ENCODE measurements around the gene BRCA2.
"Not testable (repeated sequence)": the region's sequence is repeated elsewhere in the genome, so short reads cannot be mapped to it uniquely, and the experiment has no call there.

Gene BRCA2

GRCh38 chr13:32320528-32320927 lies 5.2 kb downstream of the BRCA2 start:
- no peak for TF ChIP-seq CTCF (IDR thresholded peaks at IDR 0.05; ENCODE audit: low read depth, low read length)
- no peak for DNase-seq (ENCODE audit: extremely low read depth, low read depth)

GRCh38 chr13:32323912-32324311 lies 8.6 kb downstream of the BRCA2 start:
- DNase-seq (ENCODE audit: extremely low read depth, low read depth): peak; percentile 23
- TF ChIP-seq CTCF (IDR thresholded peaks at IDR 0.05; ENCODE audit: low read depth, low read length): no peak

- no peak for TF ChIP-seq CTCF (IDR thresholded peaks at IDR 0.05; ENCODE audit: low read depth, low read length)
Measured at GRCh38 chr13:32330441-32330840, 15.1 kb downstream of the BRCA2 start.

GRCh38 chr13:32334671-32335070 lies 19.4 kb downstream of the BRCA2 start:
- DNase-seq (ENCODE audit: extremely low read depth, low read depth): no peak
- no peak for TF ChIP-seq CTCF (IDR thresholded peaks at IDR 0.05; ENCODE audit: low read depth, low read length)

More at GRCh38 chr13:32330441-32330840, 15.1 kb downstream of the BRCA2 start:
- DNase-seq (ENCODE audit: extremely low read depth, low read depth): peak; percentile 62

- TF ChIP-seq CTCF (IDR thresholded peaks at IDR 0.05; ENCODE audit: low read depth, low read length): no peak
- DNase-seq (ENCODE audit: extremely low read depth, low read depth): no peak
Measured at GRCh38 chr13:32340914-32341313, 25.6 kb downstream of the BRCA2 start.

- no peak for TF ChIP-seq CTCF (IDR thresholded peaks at IDR 0.05; ENCODE audit: low read depth, low read length)
- DNase-seq (ENCODE audit: extremely low read depth, low read depth): no peak
Measured at GRCh38 chr13:32347651-32348050, 32.3 kb downstream of the BRCA2 start.

GRCh38 chr13:32350839-32351441 lies 35.6 kb downstream of the BRCA2 start:
- not testable (repeated sequence) for DNase-seq (ENCODE audit: extremely low read depth, low read depth)

- DNase-seq (ENCODE audit: extremely low read depth, low read depth): no peak
Measured at GRCh38 chr13:32354040-32354439, 38.7 kb downstream of the BRCA2 start.

GRCh38 chr13:32355935-32356334 lies 40.6 kb downstream of the BRCA2 start:
- not testable (repeated sequence) for DNase-seq (ENCODE audit: extremely low read depth, low read depth)

More at GRCh38 chr13:32354040-32354439, 38.7 kb downstream of the BRCA2 start:
- no peak for TF ChIP-seq CTCF (IDR thresholded peaks at IDR 0.05; ENCODE audit: low read depth, low read length)

Measured in AG09319 (cell line).